ENCODE measurements around the gene KIFC3. TPM values are rescaled to one million over a fixed set of nuclear protein-coding genes. Genes with fewer than 3 reads are reported as not detected.

KIFC3 gene
- total RNA-seq, 6 donors from 2014 or later, result 82.6 to 340 (median 110) TPM

GRCh38 chr16:57711993-57712392 lies 90.3 kb downstream of the KIFC3 start:
- Histone ChIP-seq H3K4me3 (no peak overlapping the region), H3K27me3 (no peaks in the 10 kb centered on the region), H3K36me3 (no peaks in the 10 kb centered on the region), H3K4me1 (no peaks in the 10 kb centered on the region), H3K9me3 (no peaks in the 10 kb centered on the region), H3K27ac (no peak overlapping the region)
- WGBS, 2 donors, result 88 to 92% methylated on average over 3 of the region's 3 CpGs
- no peak for DNase-seq
- TF ChIP-seq CTCF (IDR thresholded peaks at IDR 0.05) (no peak), EP300 (IDR thresholded peaks at IDR 0.05) (no peak), POLR2A (IDR thresholded peaks at IDR 0.05) (no peak), POLR2AphosphoS5 (IDR thresholded peaks at IDR 0.05) (no peak)
- ATAC-seq (ENCODE audit: low FRiP score in 2 of 2), result no peak

GRCh38 chr16:57711346-57711745 lies 90.9 kb downstream of the KIFC3 start:
- no peaks in the 10 kb centered on the region for H3K36me3 ChIP-seq
- H3K9me3 ChIP-seq, result no peaks in the 10 kb centered on the region
- WGBS, 2 donors, result 79 to 87% methylated on average over 5 of the region's 5 CpGs
- no peak for ATAC-seq (ENCODE audit: low FRiP score in 2 of 2)
- H3K4me1 ChIP-seq, result no peaks in the 10 kb centered on the region
- no peak for TF ChIP-seq POLR2AphosphoS5 (IDR thresholded peaks at IDR 0.05)
- TF ChIP-seq CTCF (IDR thresholded peaks at IDR 0.05), result no peak
- no peak for TF ChIP-seq POLR2A (IDR thresholded peaks at IDR 0.05)
- TF ChIP-seq EP300 (IDR thresholded peaks at IDR 0.05), result no peak
- H3K27me3 ChIP-seq, result no peaks in the 10 kb centered on the region
- no peak for DNase-seq
- no peak overlapping the region for H3K27ac ChIP-seq
- no peak overlapping the region for H3K4me3 ChIP-seq

GRCh38 chr16:57709663-57710062 lies 92.6 kb downstream of the KIFC3 start:
- Histone ChIP-seq H3K4me3 (no peak overlapping the region), H3K36me3 (no peaks in the 10 kb centered on the region), H3K9me3 (no peaks in the 10 kb centered on the region), H3K4me1 (no peaks in the 10 kb centered on the region), H3K27me3 (no peaks in the 10 kb centered on the region), H3K27ac (no peak overlapping the region)
- TF ChIP-seq CTCF (IDR thresholded peaks at IDR 0.05), result no peak
- no peak for TF ChIP-seq POLR2AphosphoS5 (IDR thresholded peaks at IDR 0.05)
- TF ChIP-seq POLR2A (IDR thresholded peaks at IDR 0.05), result no peak
- no peak for TF ChIP-seq EP300 (IDR thresholded peaks at IDR 0.05)
- WGBS, 2 donors, result 77 to 88% methylated on average over 3 of the region's 3 CpGs
- no peak for ATAC-seq (ENCODE audit: low FRiP score in 2 of 2)
- no peak for DNase-seq

Small RNAs within 50 kb of the gene (small RNA-seq; reads per million reads assigned to genes)
- 0.25 to 0.77 (median 0.52) reads per million in 4 donors for gene MIR6772
- gene RNU6-20P, result 0 reads per million in 4 donors

Other genes starting within 250 kb of the KIFC3 start
- 10 to 100 TPM; 34.6 to 89.3 (median 40.4) TPM for gene ADGRG1, start 173.9 kb downstream of the KIFC3 start, total RNA-seq
- gene ADGRG3, start 134.2 kb downstream of the KIFC3 start, total RNA-seq, result 10 to 100 TPM in 2 of 6 donors, 1 to 10 TPM in 4; 3.1 to 17.2 (median 8.4) TPM
- gene DRC7, start 107.7 kb downstream of the KIFC3 start, total RNA-seq, result 10 to 100 TPM in 2 of 6 donors, 1 to 10 TPM in 4; 1.2 to 15.9 (median 7.8) TPM
- gene KATNB1, start 66.7 kb downstream of the KIFC3 start, total RNA-seq, result 10 to 100 TPM; 19.6 to 26.6 (median 21.5) TPM
- gene CNGB1, start 168.6 kb upstream of the KIFC3 start, total RNA-seq, result under 1 TPM in 2 of 6 donors, not detected in 4; 0.06 to 0.39 TPM
- gene ZNF319, start 198.2 kb upstream of the KIFC3 start, total RNA-seq, result 10 to 100 TPM in 4 of 6 donors, 1 to 10 TPM in 2; 8.0 to 28.3 (median 13.3) TPM
- 10 to 100 TPM; 32.7 to 55.5 (median 46.5) TPM for gene USB1, start 198.9 kb upstream of the KIFC3 start, total RNA-seq
- gene MMP15, start 223.3 kb upstream of the KIFC3 start, total RNA-seq, result 10 to 100 TPM; 14.7 to 30.5 (median 25.3) TPM